ENCODE data around the gene RIC8A.

RIC8A gene

GRCh38 chr11:207863-208180 lies 314 bp downstream of the RIC8A start:
- Mint-ChIP-seq H3K36me3 (ENCODE audit: insufficient read depth) (peaks cover 49% of the 10 kb centered on the region), H3K9me3 (no peaks in the 10 kb centered on the region), H3K4me1 (peaks cover 49% of the 10 kb centered on the region), H3K27ac (ENCODE audit: low read depth) (peak overlapping the region; percentile 97), H3K27me3 (no peaks in the 10 kb centered on the region), H3K4me3 (peak overlapping the region; percentile 91)
- ATAC-seq (replicated peaks; ENCODE audit: extremely low read depth, poor library complexity, severe bottlenecking), result peak; percentile 21
- DNase-seq (ENCODE audit: low spot score in 2 of 2), result no peak

DNA sequence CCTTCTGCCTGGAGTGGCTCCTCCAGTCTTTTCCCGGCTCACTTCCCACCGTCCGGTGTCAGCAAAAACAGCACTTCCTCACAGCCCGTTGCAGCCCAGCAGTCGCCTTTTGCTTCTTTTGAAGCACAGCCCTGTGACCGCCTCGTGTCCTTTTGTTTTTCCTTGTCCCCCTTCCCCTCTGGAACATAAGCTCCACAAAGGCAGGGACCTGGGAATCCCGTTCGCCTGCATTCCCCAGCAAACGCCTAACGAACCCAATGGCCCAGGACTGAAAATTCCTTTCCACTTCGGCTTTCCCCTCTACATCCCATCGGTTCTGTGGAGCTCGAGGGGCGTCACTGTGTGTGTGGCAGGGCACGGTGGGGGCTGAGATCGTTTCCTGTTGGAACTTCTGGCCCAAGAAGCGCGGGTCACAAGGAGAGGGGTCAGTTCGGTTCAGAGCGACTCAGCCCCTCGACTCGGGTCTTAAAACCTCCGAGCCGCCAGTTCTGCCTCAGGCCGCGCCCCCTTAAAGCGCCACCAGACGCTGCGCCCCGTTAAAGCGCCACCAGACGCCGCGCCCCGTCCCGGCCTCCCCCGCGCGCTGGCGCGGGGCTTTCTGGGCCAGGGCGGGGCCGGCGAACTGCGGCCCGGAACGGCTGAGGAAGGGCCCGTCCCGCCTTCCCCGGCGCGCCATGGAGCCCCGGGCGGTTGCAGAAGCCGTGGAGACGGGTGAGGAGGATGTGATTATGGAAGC lies 841 bp downstream of the RIC8A start:
- Mint-ChIP-seq H3K4me1 (peaks cover 43% of the 10 kb centered on the region), H3K27ac (ENCODE audit: low read depth) (peak overlapping the region; percentile 97), H3K4me3 (peak overlapping the region; percentile 91), H3K36me3 (ENCODE audit: insufficient read depth) (peaks cover 53% of the 10 kb centered on the region), H3K27me3 (no peaks in the 10 kb centered on the region), H3K9me3 (no peaks in the 10 kb centered on the region)
- peak; percentile 67 to 77 for DNase-seq (ENCODE audit: low spot score in 2 of 2)
- ATAC-seq (replicated peaks; ENCODE audit: extremely low read depth, poor library complexity, severe bottlenecking), result peak; percentile 61

GRCh38 chr11:208917-209260 lies 1.4 kb downstream of the RIC8A start:
- DNase-seq (ENCODE audit: low spot score in 2 of 2) (no peak), ATAC-seq (replicated peaks; ENCODE audit: extremely low read depth, poor library complexity, severe bottlenecking) (peak; percentile 1)
- Mint-ChIP-seq H3K4me1 (peaks cover 38% of the 10 kb centered on the region), H3K9me3 (no peaks in the 10 kb centered on the region), H3K27me3 (no peaks in the 10 kb centered on the region), H3K27ac (ENCODE audit: low read depth) (peak overlapping the region; percentile 97), H3K36me3 (ENCODE audit: insufficient read depth) (peaks cover 53% of the 10 kb centered on the region), H3K4me3 (peak overlapping the region; percentile 91)

GRCh38 chr11:209275-210121 lies 2.0 kb downstream of the RIC8A start:
- Mint-ChIP-seq H3K9me3 (no peaks in the 10 kb centered on the region), H3K4me3 (peak overlapping the region; percentile 91), H3K4me1 (peaks cover 35% of the 10 kb centered on the region), H3K27me3 (no peaks in the 10 kb centered on the region), H3K36me3 (ENCODE audit: insufficient read depth) (peaks cover 52% of the 10 kb centered on the region), H3K27ac (ENCODE audit: low read depth) (peak overlapping the region; percentile 97)
- DNase-seq (ENCODE audit: low spot score in 2 of 2) (no peak), ATAC-seq (replicated peaks; ENCODE audit: extremely low read depth, poor library complexity, severe bottlenecking) (no peak)

GRCh38 chr11:210122-210802 lies 2.8 kb downstream of the RIC8A start:
- Mint-ChIP-seq H3K9me3 (no peaks in the 10 kb centered on the region), H3K27me3 (no peaks in the 10 kb centered on the region), H3K27ac (ENCODE audit: low read depth) (peak overlapping the region; percentile 25), H3K36me3 (ENCODE audit: insufficient read depth) (peaks cover 50% of the 10 kb centered on the region), H3K4me1 (peaks cover 35% of the 10 kb centered on the region), H3K4me3 (peak overlapping the region; percentile 91)
- ATAC-seq (replicated peaks; ENCODE audit: extremely low read depth, poor library complexity, severe bottlenecking), result no peak
- DNase-seq (ENCODE audit: low spot score in 2 of 2), result no peak

DNA sequence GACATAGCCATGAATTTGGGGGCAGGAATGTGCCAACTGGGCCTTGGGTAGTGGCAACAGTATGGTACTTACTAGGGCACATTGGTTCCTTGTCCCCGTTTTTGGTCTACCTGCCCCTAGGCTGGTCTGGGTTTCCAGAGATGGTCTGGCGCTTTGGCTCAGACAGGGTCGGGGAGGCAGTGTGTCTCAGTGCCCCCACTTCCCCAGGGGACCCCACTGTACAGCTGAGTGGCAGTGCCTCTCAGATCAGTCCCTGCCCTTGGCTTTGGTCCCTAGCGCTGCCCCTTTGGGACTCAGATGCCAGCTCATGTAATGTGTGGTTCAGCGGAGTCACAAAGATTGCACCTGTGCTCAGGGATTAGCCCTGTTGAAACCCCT lies 3.3 kb downstream of the RIC8A start:
- Mint-ChIP-seq H3K4me3 (peak overlapping the region; percentile 91), H3K27me3 (no peaks in the 10 kb centered on the region), H3K4me1 (peaks cover 35% of the 10 kb centered on the region), H3K27ac (ENCODE audit: low read depth) (no peak overlapping the region), H3K36me3 (ENCODE audit: insufficient read depth) (peaks cover 49% of the 10 kb centered on the region), H3K9me3 (no peaks in the 10 kb centered on the region)
- DNase-seq (ENCODE audit: low spot score in 2 of 2) (no peak), ATAC-seq (replicated peaks; ENCODE audit: extremely low read depth, poor library complexity, severe bottlenecking) (no peak)

- no peak overlapping the region for H3K4me3 Mint-ChIP-seq
- H3K27ac Mint-ChIP-seq (ENCODE audit: low read depth), result no peak overlapping the region
- H3K27me3 Mint-ChIP-seq, result no peaks in the 10 kb centered on the region
- peaks cover 30% of the 10 kb centered on the region for H3K4me1 Mint-ChIP-seq
- H3K9me3 Mint-ChIP-seq, result no peaks in the 10 kb centered on the region
- DNase-seq (ENCODE audit: low spot score in 2 of 2) (no peak), ATAC-seq (replicated peaks; ENCODE audit: extremely low read depth, poor library complexity, severe bottlenecking) (no peak)
- peaks cover 49% of the 10 kb centered on the region for H3K36me3 Mint-ChIP-seq (ENCODE audit: insufficient read depth)
Measured at GRCh38 chr11:211295-211694, 3.8 kb downstream of the RIC8A start.

- Mint-ChIP-seq H3K4me3 (no peak overlapping the region), H3K9me3 (no peaks in the 10 kb centered on the region), H3K4me1 (peaks cover 25% of the 10 kb centered on the region), H3K27me3 (no peaks in the 10 kb centered on the region), H3K36me3 (ENCODE audit: insufficient read depth) (peaks cover 47% of the 10 kb centered on the region), H3K27ac (ENCODE audit: low read depth) (no peak overlapping the region)
- DNase-seq (ENCODE audit: low spot score in 2 of 2) (no peak), ATAC-seq (replicated peaks; ENCODE audit: extremely low read depth, poor library complexity, severe bottlenecking) (no peak)
Measured at GRCh38 chr11:211741-212140, 4.2 kb downstream of the RIC8A start.

DNA sequence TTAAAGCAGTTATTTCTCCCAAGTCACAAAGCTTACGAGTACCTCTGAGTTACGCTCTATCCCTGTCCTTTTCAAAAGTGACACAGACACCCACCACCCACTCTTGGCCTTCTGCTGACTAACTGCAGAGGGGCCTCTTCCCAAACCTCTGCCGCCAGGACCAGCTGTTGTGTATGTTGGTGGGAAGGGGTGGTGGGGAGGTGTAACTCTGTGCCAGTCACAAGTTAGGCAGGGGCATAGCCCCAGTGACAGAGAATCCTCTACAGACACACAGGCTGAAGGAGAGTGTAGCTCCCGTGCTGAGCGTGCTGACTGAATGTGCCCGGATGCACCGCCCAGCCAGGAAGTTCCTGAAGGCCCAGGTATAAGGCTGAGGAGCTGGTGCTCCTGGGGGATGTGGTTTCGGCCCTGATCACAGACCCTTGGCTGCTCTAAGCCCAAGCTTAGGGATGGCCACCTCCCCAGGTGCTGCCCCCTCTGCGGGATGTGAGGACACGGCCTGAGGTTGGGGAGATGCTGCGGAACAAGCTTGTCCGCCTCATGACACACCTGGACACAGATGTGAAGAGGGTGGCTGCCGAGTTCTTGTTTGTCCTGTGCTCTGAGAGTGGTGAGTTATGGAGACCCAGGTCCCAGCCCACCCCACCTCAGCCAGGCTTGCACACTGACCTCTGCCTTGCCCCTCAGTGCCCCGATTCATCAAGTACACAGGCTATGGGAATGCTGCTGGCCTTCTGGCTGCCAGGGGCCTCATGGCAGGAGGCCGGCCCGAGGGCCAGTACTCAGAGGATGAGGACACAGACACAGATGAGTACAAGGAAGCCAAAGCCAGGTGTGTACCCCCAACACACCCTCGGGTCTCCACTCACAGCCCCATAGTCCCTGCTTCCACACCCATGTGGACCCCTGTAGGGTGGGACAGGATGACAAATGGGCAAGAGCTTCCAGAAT lies 4.9 kb downstream of the RIC8A start:
- DNase-seq (ENCODE audit: low spot score in 2 of 2) (no peak), ATAC-seq (replicated peaks; ENCODE audit: extremely low read depth, poor library complexity, severe bottlenecking) (no peak)
- Mint-ChIP-seq H3K27ac (ENCODE audit: low read depth) (no peak overlapping the region), H3K9me3 (no peaks in the 10 kb centered on the region), H3K36me3 (ENCODE audit: insufficient read depth) (peaks cover 47% of the 10 kb centered on the region), H3K27me3 (no peaks in the 10 kb centered on the region), H3K4me1 (peaks cover 18% of the 10 kb centered on the region), H3K4me3 (no peak overlapping the region)

DNA sequence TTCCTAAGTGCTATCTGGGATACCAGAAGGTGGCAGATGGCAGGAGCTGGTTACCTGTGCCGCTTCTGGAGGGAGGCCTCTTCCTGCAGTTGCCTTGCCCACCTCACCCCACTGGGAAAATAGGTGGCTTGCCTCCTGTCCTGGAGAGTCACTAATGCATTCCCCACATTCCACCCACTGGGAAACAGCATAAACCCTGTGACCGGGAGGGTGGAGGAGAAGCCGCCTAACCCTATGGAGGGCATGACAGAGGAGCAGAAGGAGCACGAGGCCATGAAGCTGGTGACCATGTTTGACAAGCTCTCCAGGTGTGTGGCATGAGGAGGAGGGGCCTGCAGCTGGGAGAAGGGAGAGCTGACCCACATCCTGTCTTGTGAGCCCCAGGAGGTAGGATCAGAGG lies 5.6 kb downstream of the RIC8A start:
- Mint-ChIP-seq H3K4me3 (no peak overlapping the region), H3K9me3 (no peaks in the 10 kb centered on the region), H3K27me3 (no peaks in the 10 kb centered on the region), H3K4me1 (peaks cover 14% of the 10 kb centered on the region), H3K36me3 (ENCODE audit: insufficient read depth) (peaks cover 43% of the 10 kb centered on the region), H3K27ac (ENCODE audit: low read depth) (no peak overlapping the region)
- DNase-seq (ENCODE audit: low spot score in 2 of 2) (no peak), ATAC-seq (replicated peaks; ENCODE audit: extremely low read depth, poor library complexity, severe bottlenecking) (no peak)

- DNase-seq (ENCODE audit: low spot score in 2 of 2) (no peak), ATAC-seq (replicated peaks; ENCODE audit: extremely low read depth, poor library complexity, severe bottlenecking) (no peak)
- no peaks in the 10 kb centered on the region for H3K9me3 Mint-ChIP-seq
- peaks cover 41% of the 10 kb centered on the region for H3K36me3 Mint-ChIP-seq (ENCODE audit: insufficient read depth)
- H3K27me3 Mint-ChIP-seq, result no peaks in the 10 kb centered on the region
- peaks cover 11% of the 10 kb centered on the region for H3K4me1 Mint-ChIP-seq
- H3K27ac Mint-ChIP-seq (ENCODE audit: low read depth), result no peak overlapping the region
- H3K4me3 Mint-ChIP-seq, result no peak overlapping the region
Measured at GRCh38 chr11:214083-214482, 6.6 kb downstream of the RIC8A start.

GRCh38 chr11:215581-216037 lies 8.1 kb downstream of the RIC8A start:
- H3K27ac Mint-ChIP-seq (ENCODE audit: low read depth), result peak overlapping the region; percentile 55
- H3K36me3 Mint-ChIP-seq (ENCODE audit: insufficient read depth), result peaks cover 35% of the 10 kb centered on the region
- no peak overlapping the region for H3K4me3 Mint-ChIP-seq
- DNase-seq (ENCODE audit: low spot score in 2 of 2), result no peak
- no peaks in the 10 kb centered on the region for H3K4me1 Mint-ChIP-seq
- no peaks in the 10 kb centered on the region for H3K27me3 Mint-ChIP-seq
- no peak for ATAC-seq (replicated peaks; ENCODE audit: extremely low read depth, poor library complexity, severe bottlenecking)
- no peaks in the 10 kb centered on the region for H3K9me3 Mint-ChIP-seq

All from central memory CD8-positive, alpha-beta T cell (primary cell).